K562 (cell line): ENCODE data around the gene CHN2. TPM values are rescaled to one million over a fixed set of nuclear protein-coding genes. Genes with fewer than 3 reads are reported as not detected.

Source experiments
- ATF1 ChIP-seq, 2 experiments: fragments of 450-650 bp in 1 of 2; IDR thresholded peaks; 2 replicates each; pipeline ENCODE4 v1.6.1; 2016; ENCODE audit warnings: missing compliant biosample characterization in 1 of 2, missing genetic modification characterization in 1 of 2
- CEBPZ ChIP-seq: fragments of 150-350 bp; IDR thresholded peaks from 2 replicates; pipeline ENCODE4 v1.6.1; 2014; ENCODE audit warnings: low read depth, mild to moderate bottlenecking, low read length, borderline replicate concordance
- FUS ChIP-seq: fragments of 200-400 bp; formaldehyde crosslinking; optimal IDR thresholded peaks from 2 replicates; pipeline ENCODE3; 2017; ENCODE audit warnings: low read depth, low read length
- HNRNPH1 ChIP-seq: fragments of 200-400 bp; formaldehyde crosslinking; optimal IDR thresholded peaks from 2 replicates; pipeline ENCODE3; 2017; ENCODE audit warnings: low read depth, mild to moderate bottlenecking, low read length, moderate library complexity
- NFE2L1 ChIP-seq: fragments of 450-650 bp; IDR thresholded peaks from 2 replicates; pipeline ENCODE4 v1.6.1; 2016; ENCODE audit warnings: missing genetic modification characterization, low read depth, mild to moderate bottlenecking, missing compliant biosample characterization, moderate library complexity, borderline replicate concordance
- SMARCB1 ChIP-seq: IDR thresholded peaks from 2 replicates; pipeline ENCODE4 v1.6.1; 2011; ENCODE audit warnings: improper control_type of control experiment, low read depth; ENCODE audit not compliant: insufficient read length
- polyA plus RNA-seq, 8 experiments: library from polyadenylated mRNA; depleted of rRNA in 4 of 8; stranded (reverse) in 5 of 8; unstranded in 3 of 8; fragments of >200 nt; fragmentation: Nextera tagmentation in 2 of 8; fragmentation: Illumina TruSeq in 1 of 8; extraction: Ambion mirVana in 2 of 8; extraction: Trizol in 1 of 8; gene quantifications; 2 replicates each; pipeline versions ENCODE4 v1.2.1 to v1.2.3, GENCODE V29; 2011 to 2014; ENCODE audit warnings: inconsistent platforms in 1 of 8, missing spikeins in 1 of 8
- total RNA-seq, 7 experiments: library from RNA; depleted of rRNA in 6 of 7; stranded (reverse); fragments of >200 nt in 6 of 7; fragmentation: Illumina TruSeq in 2 of 7; extraction: Trizol in 2 of 7; gene quantifications; 2 replicates each; pipeline versions ENCODE4 v1.2.1 to v1.2.3, GENCODE V29; 2011 to 2021; ENCODE audit warnings: low replicate concordance in 1 of 7
- TF ChIP-seq, protein P1 (sequence below): fragments of 250-450 bp; sonication (Bioruptor Pico); IDR thresholded peaks from 2 replicates; pipeline ENCODE4 v1.5.0; 2021

Gene CHN2
- total and polyA plus RNA-seq, 9 of the 15 experiments (the other 6 are each of a cell fraction or from before 2014, with no cell fraction given) = 0.12 to 2.1 (median 0.31) TPM; not detected in 1

DNA sequence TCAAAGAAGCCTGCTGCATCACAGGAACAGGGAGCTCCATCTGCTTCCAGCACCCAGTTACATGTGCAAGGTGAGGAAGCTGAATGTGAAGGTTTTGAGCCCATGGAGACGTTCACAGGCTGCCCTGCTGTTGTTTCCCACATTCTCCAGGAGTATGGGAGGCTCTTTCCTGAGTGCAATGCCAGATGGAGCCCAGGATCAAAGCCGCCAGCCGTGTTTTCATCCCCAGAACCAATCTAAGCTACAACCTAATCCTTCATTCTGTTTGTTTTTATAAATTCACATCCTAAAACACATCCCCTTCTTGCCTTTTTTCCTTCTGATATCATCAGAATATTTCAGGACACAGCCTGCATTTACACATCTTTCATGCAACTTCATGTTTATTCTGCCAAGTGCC, 270.2 kb downstream of the CHN2 start (continued):
- TF ChIP-seq CEBPZ (no peak), SMARCB1 (no peak), FUS (no peak), NFE2L1 (tag) (no peak), ATF1 (CRISPR knock-in tag; IDR thresholded peaks at IDR 0.05) (no peak), ATF1 (tag; IDR thresholded peaks at IDR 0.05) (no peak), HNRNPH1 (no peak)
- TF ChIP-seq, protein P1, sequence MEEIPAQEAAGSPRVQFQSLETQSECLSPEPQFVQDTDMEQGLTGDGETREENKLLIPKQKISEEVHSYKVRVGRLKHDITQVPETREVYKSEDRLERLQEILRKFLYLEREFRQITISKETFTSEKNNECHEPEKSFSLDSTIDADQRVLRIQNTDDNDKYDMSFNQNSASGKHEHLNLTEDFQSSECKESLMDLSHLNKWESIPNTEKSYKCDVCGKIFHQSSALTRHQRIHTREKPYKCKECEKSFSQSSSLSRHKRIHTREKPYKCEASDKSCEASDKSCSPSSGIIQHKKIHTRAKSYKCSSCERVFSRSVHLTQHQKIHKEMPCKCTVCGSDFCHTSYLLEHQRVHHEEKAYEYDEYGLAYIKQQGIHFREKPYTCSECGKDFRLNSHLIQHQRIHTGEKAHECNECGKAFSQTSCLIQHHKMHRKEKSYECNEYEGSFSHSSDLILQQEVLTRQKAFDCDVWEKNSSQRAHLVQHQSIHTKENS (CRISPR knock-in tag) = no peak
